Measurements from ENCODE around the gene ARID3A.

ARID3A gene

GRCh38 chr19:958967-959855 is 33.4 kb downstream of the ARID3A start:
- in situ Hi-C loops (cut with MboI; ENCODE audit: low sequenced_read_pairs, unreplicated experiment) = no loop called here
- TF ChIP-seq CTCF (IDR thresholded peaks at IDR 0.05; ENCODE audit: borderline replicate concordance, control extremely low read depth, extremely low read depth, insufficient read depth, missing control alignments) = no peak
- no peak for DNase-seq (ENCODE audit: low spot score)

- no peak for TF ChIP-seq CTCF (IDR thresholded peaks at IDR 0.05; ENCODE audit: borderline replicate concordance, control extremely low read depth, extremely low read depth, insufficient read depth, missing control alignments)
- DNase-seq (ENCODE audit: low spot score) = no peak
- in situ Hi-C loops (cut with MboI; ENCODE audit: low sequenced_read_pairs, unreplicated experiment) = no loop called here
These were observed 34.2 kb downstream of the ARID3A start for GRCh38 chr19:960020-960419.

- TF ChIP-seq CTCF (IDR thresholded peaks at IDR 0.05; ENCODE audit: borderline replicate concordance, control extremely low read depth, extremely low read depth, insufficient read depth, missing control alignments) = no peak
- in situ Hi-C loops (cut with MboI; ENCODE audit: low sequenced_read_pairs, unreplicated experiment) = no loop called here
These were observed 34.7 kb downstream of the ARID3A start for GRCh38 chr19:960601-960938.

GRCh38 chr19:961866-962620 is 36.2 kb downstream of the ARID3A start:
- in situ Hi-C loops (cut with MboI; ENCODE audit: low sequenced_read_pairs, unreplicated experiment) = no loop called here
- no peak for DNase-seq (ENCODE audit: low spot score)
- no peak for TF ChIP-seq CTCF (IDR thresholded peaks at IDR 0.05; ENCODE audit: borderline replicate concordance, control extremely low read depth, extremely low read depth, insufficient read depth, missing control alignments)

More at GRCh38 chr19:960601-960938, 34.7 kb downstream of the ARID3A start:
- DNase-seq (ENCODE audit: low spot score) = no peak

- DNase-seq (ENCODE audit: low spot score) = no peak
- in situ Hi-C loops (cut with MboI; ENCODE audit: low sequenced_read_pairs, unreplicated experiment) = no loop called here
- no peak for TF ChIP-seq CTCF (IDR thresholded peaks at IDR 0.05; ENCODE audit: borderline replicate concordance, control extremely low read depth, extremely low read depth, insufficient read depth, missing control alignments)
These were observed 37.0 kb downstream of the ARID3A start for GRCh38 chr19:962683-963400.

GRCh38 chr19:963486-963951 is 37.7 kb downstream of the ARID3A start:
- TF ChIP-seq CTCF (IDR thresholded peaks at IDR 0.05; ENCODE audit: borderline replicate concordance, control extremely low read depth, extremely low read depth, insufficient read depth, missing control alignments) = no peak
- DNase-seq (ENCODE audit: low spot score) = no peak
- in situ Hi-C loops (cut with MboI; ENCODE audit: low sequenced_read_pairs, unreplicated experiment) = no loop called here
